ENCODE results near the gene CYSLTR2.

The CYSLTR2 gene

GRCh38 chr13:48739386-48739964 is 85.7 kb downstream of the CYSLTR2 start:
- DNase-seq (ENCODE audit: low read depth): no peak

GRCh38 chr13:48741377-48741776 is 87.6 kb downstream of the CYSLTR2 start:
- no peak for DNase-seq (ENCODE audit: low read depth)

GRCh38 chr13:48746821-48747220 is 93.1 kb downstream of the CYSLTR2 start:
- DNase-seq (ENCODE audit: low read depth): no peak

- DNase-seq (ENCODE audit: low read depth): no peak
Measured at GRCh38 chr13:48748681-48749080, 95.0 kb downstream of the CYSLTR2 start.

- DNase-seq (ENCODE audit: low read depth): no peak
Measured at GRCh38 chr13:48749144-48749543, 95.4 kb downstream of the CYSLTR2 start.

- peak; percentile 92 for DNase-seq (ENCODE audit: low read depth)
Measured at GRCh38 chr13:48749699-48750473, 96.2 kb downstream of the CYSLTR2 start.

GRCh38 chr13:48750588-48751383 is 97.1 kb downstream of the CYSLTR2 start:
- DNase-seq (ENCODE audit: low read depth): no peak

- DNase-seq (ENCODE audit: low read depth): no peak
Measured at GRCh38 chr13:48760626-48761025, 106.9 kb downstream of the CYSLTR2 start.

All from GM04504 (cell line).